Measurements from ENCODE around the gene CLSTN2.
A peak's percentile ranks its signal among the peaks of the same experiment; 100 is the strongest.

CLSTN2 gene

GRCh38 chr3:140303875-140304274 is 368.9 kb downstream of the CLSTN2 start:
- no peak overlapping the region for H3K27ac ChIP-seq
- no peaks in the 10 kb centered on the region for H3K9me3 ChIP-seq (ENCODE audit: severe bottlenecking)
- H3K27me3 ChIP-seq (ENCODE audit: insufficient read depth, low read depth, severe bottlenecking), result no peaks in the 10 kb centered on the region
- H3K36me3 ChIP-seq, result no peaks in the 10 kb centered on the region
- TF ChIP-seq, protein P1, sequence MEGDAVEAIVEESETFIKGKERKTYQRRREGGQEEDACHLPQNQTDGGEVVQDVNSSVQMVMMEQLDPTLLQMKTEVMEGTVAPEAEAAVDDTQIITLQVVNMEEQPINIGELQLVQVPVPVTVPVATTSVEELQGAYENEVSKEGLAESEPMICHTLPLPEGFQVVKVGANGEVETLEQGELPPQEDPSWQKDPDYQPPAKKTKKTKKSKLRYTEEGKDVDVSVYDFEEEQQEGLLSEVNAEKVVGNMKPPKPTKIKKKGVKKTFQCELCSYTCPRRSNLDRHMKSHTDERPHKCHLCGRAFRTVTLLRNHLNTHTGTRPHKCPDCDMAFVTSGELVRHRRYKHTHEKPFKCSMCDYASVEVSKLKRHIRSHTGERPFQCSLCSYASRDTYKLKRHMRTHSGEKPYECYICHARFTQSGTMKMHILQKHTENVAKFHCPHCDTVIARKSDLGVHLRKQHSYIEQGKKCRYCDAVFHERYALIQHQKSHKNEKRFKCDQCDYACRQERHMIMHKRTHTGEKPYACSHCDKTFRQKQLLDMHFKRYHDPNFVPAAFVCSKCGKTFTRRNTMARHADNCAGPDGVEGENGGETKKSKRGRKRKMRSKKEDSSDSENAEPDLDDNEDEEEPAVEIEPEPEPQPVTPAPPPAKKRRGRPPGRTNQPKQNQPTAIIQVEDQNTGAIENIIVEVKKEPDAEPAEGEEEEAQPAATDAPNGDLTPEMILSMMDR (IDR thresholded peaks at IDR 0.05; ENCODE audit: low read depth, low read length), result no peak
- no peak for DNase-seq
- H3K4me3 ChIP-seq (ENCODE audit: low read depth, low read length), result no peak overlapping the region

- TF ChIP-seq, protein P1 (IDR thresholded peaks at IDR 0.05; ENCODE audit: low read depth, low read length), result no peak
- Histone ChIP-seq H3K9me3 (ENCODE audit: severe bottlenecking) (no peaks in the 10 kb centered on the region), H3K36me3 (no peaks in the 10 kb centered on the region), H3K27me3 (ENCODE audit: insufficient read depth, low read depth, severe bottlenecking) (no peaks in the 10 kb centered on the region), H3K27ac (no peak overlapping the region), H3K4me3 (ENCODE audit: low read depth, low read length) (no peak overlapping the region)
- DNase-seq, result no peak
These were observed 373.6 kb downstream of the CLSTN2 start for GRCh38 chr3:140308535-140308934.

DNA sequence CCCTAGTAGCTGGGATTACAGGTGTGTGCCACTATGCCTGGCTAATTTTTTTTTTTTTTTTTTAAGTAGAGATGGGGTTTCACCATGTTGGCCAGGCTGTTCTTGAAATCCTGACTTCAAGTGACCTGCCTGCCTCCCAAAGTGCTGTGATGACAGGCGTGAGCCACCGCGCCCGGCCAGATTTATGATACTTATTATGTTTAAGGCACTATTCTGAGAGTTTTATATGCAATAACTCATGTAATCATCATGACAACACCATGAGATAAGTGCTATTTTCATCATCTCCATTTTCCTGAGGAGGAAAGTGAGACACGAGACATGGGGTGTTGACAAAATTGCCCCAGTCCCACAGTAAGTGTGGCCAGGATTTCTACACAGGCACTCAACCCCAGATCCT is 376.4 kb downstream of the CLSTN2 start:
- H3K27ac ChIP-seq, result no peak overlapping the region
- H3K36me3 ChIP-seq, result no peaks in the 10 kb centered on the region
- TF ChIP-seq, protein P1 (IDR thresholded peaks at IDR 0.05; ENCODE audit: low read depth, low read length), result no peak
- no peaks in the 10 kb centered on the region for H3K27me3 ChIP-seq (ENCODE audit: insufficient read depth, low read depth, severe bottlenecking)
- no peaks in the 10 kb centered on the region for H3K9me3 ChIP-seq (ENCODE audit: severe bottlenecking)
- H3K4me3 ChIP-seq (ENCODE audit: low read depth, low read length), result no peak overlapping the region
- DNase-seq, result no peak

GRCh38 chr3:140315955-140316354 is 381.0 kb downstream of the CLSTN2 start:
- Histone ChIP-seq H3K27me3 (ENCODE audit: insufficient read depth, low read depth, severe bottlenecking) (no peaks in the 10 kb centered on the region), H3K27ac (peak overlapping the region; percentile 11; the same call in 1 of the 2 replicates), H3K4me3 (ENCODE audit: low read depth, low read length) (no peak overlapping the region), H3K36me3 (no peaks in the 10 kb centered on the region), H3K9me3 (ENCODE audit: severe bottlenecking) (no peaks in the 10 kb centered on the region)
- TF ChIP-seq, protein P1 (IDR thresholded peaks at IDR 0.05; ENCODE audit: low read depth, low read length), result no peak
- no peak for DNase-seq

DNA sequence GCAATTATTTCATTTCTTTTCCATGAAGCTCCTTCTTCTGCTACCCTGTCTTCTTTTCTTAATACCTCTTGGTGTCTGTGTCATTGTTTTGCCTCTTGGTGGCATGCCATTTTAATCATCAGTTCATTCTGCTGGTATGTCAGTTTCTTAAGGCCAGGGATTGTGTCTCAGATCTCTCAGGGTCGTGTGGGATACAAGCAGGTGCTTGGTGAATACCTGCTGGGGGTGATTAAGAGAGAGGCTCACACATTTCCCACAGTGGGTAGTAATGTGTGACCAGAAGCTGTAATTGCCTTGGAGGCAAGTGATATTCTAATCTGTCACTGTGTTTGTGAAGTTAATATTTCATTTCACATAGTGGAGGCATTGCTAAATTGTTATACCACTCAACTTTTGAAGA is 381.5 kb downstream of the CLSTN2 start:
- no peak for DNase-seq
- H3K36me3 ChIP-seq, result no peaks in the 10 kb centered on the region
- TF ChIP-seq, protein P1 (IDR thresholded peaks at IDR 0.05; ENCODE audit: low read depth, low read length), result no peak
- H3K27ac ChIP-seq, result no peak overlapping the region
- no peaks in the 10 kb centered on the region for H3K27me3 ChIP-seq (ENCODE audit: insufficient read depth, low read depth, severe bottlenecking)
- H3K9me3 ChIP-seq (ENCODE audit: severe bottlenecking), result no peaks in the 10 kb centered on the region
- H3K4me3 ChIP-seq (ENCODE audit: low read depth, low read length), result no peak overlapping the region

DNA sequence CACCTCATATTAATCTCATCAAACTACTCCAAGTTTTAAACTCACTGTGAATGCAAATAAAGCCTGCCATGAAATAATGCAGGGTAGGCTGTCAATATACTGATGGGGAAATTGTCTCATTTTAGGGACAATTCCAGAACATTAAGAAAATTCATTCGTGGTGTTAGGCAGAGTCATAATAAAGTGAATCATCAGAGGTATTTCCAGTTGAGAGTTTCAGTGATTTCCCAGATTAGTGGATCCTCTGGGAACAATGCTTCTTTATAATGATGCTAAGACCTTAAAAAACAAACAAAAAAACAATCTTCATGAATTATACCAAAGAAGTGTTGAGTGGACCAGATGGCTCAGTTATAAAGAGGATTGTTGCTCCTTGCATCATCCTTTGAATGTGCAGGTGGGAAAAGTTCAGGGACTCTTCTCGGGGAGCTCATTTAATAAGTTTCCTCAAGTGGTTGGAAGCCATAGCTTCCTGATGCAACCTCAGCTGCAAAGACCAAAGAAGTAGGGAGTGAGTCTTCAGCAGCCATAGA is 381.9 kb downstream of the CLSTN2 start:
- TF ChIP-seq, protein P1 (IDR thresholded peaks at IDR 0.05; ENCODE audit: low read depth, low read length), result no peak
- Histone ChIP-seq H3K4me3 (ENCODE audit: low read depth, low read length) (no peak overlapping the region), H3K36me3 (no peaks in the 10 kb centered on the region), H3K27ac (no peak overlapping the region), H3K9me3 (ENCODE audit: severe bottlenecking) (no peaks in the 10 kb centered on the region), H3K27me3 (ENCODE audit: insufficient read depth, low read depth, severe bottlenecking) (no peaks in the 10 kb centered on the region)
- DNase-seq, result no peak

Data from WERI-Rb-1 (cell line).